Stimulated activated CD4-positive, alpha-beta T cell treated with anti-CD3 and anti-CD28 coated beads, Interleukin-4, amount 100 ng/mL, for 4 hours (primary cell): Measurements from ENCODE around the gene CPXM2.

Experiments used
- DNase-seq, 2 experiments: peaks; one replicate each; pipeline ENCODE4 v3.0.0-alpha.2; 2020

CPXM2 gene

GRCh38 chr10:123795196-123795780 lies 96.3 kb downstream of the CPXM2 start:
- no peak for DNase-seq

DNA sequence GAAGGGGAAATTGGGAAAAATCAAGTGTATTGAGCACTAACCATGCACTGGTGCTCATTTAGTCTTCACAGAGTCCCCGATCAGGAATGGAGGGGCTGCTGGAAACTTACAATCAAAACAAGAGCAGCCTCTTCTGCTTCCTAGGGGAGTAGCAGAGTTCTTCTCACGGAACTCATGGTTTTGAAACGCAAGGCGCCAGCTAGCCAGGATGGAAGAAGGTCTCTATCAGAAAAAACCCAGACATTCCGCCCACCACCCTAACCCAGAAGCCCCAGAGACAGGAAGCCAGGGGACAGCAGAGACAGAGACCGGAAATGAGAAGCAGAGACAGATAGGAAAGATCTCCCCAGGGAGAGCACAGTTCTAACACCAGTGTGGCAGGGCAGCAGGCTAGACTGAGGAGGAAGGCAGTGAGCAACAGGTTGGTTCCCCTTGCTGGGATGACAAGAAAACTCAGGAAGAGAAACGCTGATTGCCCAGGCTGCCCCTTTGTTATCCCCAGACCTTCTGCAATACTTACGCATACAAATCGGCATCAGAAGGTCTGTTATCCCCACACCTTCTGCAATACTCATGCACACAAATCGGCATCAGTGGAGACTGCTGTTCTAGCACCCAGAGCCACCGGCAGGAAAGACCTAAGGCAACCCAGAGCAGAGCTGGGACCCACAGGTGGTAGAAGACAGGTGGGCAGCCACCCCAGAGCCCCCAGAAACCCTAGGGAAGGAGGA lies 99.2 kb downstream of the CPXM2 start:
- DNase-seq, result no peak

DNA sequence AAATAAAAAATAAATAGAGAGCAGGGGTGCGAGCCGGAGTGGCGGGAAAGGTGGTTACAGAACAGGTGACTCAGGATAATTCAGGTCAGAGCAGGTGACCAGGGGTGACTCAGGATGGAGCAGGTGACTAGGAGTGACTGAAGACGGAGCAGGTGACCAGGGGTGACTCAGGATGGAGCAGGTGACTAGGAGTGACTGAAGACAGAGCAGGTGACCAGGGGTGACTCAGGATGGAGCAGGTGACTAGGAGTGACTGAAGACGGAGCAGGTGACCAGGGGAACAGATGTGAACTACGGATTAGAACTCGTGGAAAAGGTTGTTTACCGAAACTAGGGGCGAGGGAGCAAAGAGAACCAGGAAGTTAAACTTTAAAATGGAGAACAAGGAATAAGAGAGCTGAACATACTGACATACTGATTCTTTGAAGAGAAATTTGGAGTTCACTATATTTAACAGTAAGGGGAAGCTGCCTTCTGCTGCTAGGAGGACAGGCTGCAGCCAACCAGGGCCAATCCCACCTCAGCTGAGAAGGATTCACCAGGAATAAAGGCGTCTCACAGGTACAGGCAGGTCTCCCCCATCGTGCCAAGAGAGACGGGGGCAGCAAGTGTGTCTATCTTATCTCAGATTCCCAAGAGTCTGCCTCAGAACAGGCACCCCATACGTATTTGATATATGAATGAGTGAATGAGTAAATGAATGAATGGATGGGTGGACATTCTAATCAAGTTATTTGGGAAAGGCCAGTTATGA lies 101.3 kb downstream of the CPXM2 start:
- no peak for DNase-seq

- no peak for DNase-seq
Observed at GRCh38 chr10:123788981-123789380, 102.6 kb downstream of the CPXM2 start.

DNA sequence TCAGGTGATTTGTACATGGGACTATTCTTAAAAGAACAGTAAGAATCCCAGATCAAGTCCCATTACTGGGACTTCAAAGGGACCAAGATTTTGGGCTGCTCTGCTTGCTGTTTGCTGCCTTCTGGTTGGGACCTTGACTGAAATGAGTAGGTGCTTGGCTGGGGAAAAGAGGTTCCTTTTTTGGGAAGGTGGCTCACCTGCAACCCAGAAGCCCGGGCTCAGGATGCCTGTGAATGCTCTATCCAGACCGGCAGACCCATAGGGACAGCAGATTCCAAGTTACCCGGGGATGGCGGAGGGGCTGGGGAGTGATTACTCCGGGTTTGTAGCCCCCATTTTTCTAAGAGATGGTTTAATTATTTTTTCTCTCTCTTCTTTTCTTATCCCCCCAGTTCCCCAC lies 104.0 kb downstream of the CPXM2 start:
- no peak for DNase-seq

- DNase-seq, result no peak
Observed at GRCh38 chr10:123786896-123787295, 104.7 kb downstream of the CPXM2 start.

GRCh38 chr10:123786306-123786705 lies 105.3 kb downstream of the CPXM2 start:
- no peak for DNase-seq

DNA sequence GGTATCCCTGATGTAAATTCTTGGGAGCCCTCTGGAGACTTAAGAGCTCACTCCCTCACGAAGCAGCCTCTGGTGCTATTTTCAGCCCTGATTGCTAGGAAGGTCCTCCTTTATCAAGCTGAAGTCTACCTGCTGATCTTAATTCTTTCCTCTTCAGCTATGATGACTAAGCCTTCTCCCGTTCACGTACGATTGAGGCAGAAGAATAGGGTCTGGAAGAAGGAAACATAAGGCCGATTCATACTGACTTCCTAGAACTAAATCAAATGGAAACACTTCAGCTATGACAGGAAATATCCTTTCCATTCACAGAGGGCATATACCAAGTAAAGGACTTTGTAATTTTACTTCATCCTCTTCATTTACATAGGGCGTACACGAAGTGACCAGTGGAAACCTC lies 107.0 kb downstream of the CPXM2 start:
- DNase-seq, result no peak

- DNase-seq, result no peak
Observed at GRCh38 chr10:123784216-123784615, 107.4 kb downstream of the CPXM2 start.

DNA sequence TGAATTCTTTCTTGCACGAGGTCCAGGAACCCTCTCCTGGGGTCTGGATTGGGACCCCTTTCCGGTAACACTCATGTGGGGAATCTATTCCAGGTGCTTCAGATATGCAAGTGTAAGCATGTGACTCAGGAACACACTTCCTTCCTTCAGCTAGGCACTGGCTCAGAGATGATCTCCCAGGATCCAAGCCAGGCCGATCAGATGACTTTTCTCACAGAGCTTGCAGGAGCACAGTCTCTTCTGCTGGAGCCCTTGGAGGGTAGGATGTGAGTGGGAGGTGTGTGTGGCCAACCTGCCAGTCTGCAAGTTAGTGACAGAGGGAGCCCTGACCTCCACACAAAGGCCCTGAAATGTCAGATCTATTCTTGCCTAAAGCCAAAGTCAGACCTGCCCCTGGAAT lies 108.3 kb downstream of the CPXM2 start:
- DNase-seq, result no peak

DNA sequence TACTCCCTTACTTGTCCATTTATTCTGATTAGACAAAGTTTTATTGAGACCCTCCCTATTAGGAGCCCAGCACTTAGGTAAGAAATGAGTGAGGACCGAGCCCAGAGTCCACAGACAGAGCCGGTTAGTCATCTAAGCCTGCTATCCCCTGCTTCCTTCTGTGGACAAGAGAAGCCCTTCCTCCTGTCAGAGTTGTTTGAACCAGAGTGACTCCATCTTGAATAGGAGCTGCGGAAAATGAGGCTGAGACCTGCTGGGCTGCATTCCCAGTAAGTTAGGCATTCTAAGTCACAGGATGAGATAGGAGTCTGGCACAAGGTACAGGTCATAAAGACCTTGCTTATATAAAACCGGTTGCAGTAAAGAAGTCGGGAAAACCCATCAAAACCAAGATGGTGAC lies 109.1 kb downstream of the CPXM2 start:
- no peak for DNase-seq

DNA sequence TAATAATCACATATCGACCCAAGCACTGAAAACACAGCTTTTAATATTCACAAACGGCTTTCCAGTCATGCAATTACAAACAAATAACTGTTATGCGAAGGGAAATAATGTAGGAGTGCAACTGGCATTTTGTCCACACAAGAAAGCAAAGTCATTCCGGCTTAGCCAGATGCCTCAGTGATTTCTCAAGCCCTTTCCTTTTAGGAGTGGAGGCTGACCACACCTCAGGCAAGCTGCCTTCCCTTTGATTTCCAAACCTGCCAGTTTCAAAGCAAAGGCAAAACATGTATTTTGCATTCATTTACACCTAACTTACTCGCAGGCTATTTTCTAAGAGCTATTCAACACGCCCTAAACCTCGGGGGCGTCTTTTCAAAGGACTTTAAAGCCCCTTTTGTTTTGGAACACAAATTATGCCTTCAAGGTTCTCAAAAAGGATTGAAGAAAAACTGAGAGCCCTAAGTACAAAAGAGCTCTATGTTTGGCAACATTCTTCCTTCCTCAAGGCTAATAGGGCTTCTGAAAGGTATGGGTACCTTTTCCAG lies 109.6 kb downstream of the CPXM2 start:
- DNase-seq, result no peak

DNA sequence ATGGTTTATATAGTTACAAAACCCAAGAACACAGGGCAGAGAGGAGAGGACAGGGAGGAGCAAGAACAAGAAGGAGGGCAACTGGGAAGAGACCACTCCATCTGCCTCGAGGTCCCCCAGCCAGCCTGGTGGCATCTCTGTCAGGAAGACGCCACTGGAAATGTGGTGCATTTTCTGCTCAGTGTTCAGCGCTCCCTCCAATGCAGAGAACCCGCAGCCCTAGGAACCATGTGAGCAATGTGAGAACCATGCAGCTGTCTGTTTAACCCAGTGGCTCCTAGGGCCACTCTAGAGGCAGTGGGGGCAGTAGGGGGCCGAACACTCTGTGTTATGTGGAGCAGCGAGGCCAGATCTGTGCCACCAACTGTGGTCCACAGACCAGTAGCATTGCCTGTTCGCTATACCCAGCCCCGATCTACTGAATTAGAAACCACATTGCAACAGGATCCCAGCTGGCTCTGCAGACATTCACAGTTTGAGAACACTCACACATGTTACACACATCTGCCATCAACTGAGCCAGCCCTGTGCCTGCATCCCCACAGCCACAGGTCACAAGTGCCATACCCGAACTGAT lies 110.2 kb downstream of the CPXM2 start:
- no peak for DNase-seq

DNA sequence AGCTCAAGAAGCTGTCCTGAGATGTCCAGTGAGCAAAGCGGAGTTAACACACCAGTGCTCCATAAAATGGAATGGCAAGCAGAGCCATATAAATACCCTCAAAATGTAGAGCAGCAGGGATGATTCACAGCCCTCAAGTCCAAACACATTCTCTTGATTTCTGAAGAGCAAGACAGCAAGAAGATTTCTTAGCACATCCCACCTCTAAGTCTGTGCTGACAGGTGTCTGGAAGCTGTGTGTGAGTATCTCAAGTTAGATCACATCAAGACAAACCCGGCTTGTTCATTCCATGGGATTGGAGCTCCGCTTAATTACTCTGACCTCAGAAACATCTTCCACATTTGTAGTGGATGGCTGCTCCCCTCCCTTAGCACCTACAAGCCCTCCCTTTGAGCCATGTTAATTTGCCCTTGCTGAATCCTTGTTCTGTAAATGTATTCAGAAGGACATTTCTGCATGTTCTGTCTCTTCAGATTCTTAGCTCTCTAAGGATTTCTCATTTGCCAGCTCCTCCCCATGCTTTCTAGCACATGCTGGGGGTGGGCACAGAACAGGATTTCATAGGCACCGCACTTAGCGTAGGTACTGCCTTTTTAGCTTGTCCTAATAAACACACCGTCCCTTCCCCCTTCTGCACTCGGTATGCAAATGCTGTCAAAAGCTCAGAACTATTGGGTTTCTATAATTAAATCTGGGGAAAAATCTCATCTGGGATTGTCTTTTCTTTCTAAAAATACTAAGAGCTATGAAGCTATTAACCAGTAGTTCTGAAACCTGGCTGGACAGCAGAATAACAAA lies 112.7 kb downstream of the CPXM2 start:
- DNase-seq, result no peak

GRCh38 chr10:123777881-123778280 lies 113.7 kb downstream of the CPXM2 start:
- no peak for DNase-seq

DNA sequence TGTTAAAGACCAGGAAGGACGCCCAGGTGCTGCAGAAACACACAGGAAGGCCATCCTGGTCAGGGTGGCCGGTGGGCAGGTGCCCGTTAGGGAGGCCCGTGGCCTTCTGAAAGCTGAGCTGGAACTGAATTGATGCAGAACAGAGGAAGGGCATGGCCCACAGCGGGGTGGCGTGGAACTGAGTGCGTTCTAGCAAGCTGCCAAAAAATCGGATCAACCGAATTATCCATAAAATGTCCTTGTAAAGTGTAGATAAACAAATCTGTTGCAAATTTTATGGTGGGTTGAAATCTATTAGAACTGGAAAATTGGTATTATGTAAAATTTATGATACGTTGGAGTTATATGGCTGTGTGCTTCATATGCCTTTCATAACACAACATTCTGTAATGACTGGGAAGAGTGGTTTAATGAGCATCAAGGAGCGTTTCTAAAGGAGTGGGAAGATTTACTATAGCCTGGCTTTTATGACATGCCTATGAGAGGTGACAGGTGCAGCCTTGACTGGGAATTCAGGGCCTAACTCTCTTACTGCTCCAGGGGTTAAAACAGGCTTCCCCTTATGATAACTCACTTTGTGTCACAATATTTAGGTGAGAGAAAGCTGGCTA lies 117.4 kb downstream of the CPXM2 start:
- DNase-seq, result no peak

- no peak for DNase-seq
Observed at GRCh38 chr10:123772645-123773508, 118.7 kb downstream of the CPXM2 start.

DNA sequence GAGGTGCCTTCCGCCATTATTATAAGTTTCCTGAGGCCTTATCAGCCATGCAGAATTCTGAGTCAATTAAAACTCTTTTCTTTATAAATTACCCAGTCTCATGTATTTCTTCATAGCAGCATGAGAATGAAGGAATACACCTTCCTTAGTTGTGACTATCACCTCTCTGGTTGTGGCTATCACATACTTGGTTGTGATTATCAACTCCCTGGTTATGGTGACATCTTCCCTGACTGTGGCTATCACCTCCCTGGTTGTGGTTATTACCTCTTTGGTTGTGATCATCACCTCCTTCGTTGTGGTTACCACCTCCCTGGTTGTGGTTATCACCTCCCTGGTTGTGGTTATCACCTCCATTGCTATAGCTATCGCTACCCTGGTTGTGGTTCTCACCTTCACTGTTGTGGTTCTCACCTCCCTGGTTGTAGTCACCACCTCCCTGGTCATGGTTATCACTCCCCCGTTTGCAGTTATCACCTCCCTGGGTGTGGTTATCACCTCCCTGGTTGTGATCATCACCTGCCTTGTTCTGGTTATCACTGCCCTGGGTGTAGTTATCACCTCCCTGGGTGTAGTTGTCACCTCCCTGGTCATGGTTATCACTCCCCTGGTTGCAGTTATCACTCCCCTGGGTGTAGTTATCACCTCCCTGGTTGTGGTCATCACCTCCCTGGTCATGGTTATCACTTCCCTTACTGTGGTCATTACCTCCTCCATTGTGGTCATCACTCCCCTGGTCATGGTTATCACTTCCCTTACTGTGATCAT lies 119.5 kb downstream of the CPXM2 start:
- no peak for DNase-seq

GRCh38 chr10:123769647-123770046 lies 122.0 kb downstream of the CPXM2 start:
- DNase-seq, result no peak

DNA sequence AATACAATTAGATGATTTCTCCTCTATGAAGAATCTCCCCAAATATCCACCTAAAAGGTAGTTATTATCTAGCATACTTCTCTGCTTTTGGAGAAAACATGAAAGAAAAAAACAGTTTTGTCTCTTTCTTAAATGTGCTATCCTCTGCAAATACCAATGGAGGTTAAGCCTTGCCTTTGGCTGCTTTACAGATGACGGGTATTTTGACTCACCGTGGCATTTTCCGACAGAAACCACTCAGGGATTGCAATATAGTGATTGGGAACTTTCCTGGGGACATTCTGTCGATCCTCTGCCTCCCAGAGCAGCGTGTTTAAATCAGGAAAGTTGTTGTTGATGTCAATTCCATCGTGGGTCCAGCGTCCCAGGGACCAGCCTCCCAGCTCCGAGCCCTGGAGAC lies 124.8 kb downstream of the CPXM2 start:
- DNase-seq, result no peak
